OCI-M1 (cell line): ENCODE results near the gene CNN3.

ENCODE experiments used
- DNase-seq: peaks from one replicate; lab custom pipeline; 2025; lab: John Stamatoyannopoulos, UW

Gene CNN3

GRCh38 chr1:94926915-94927404, at the start of gene CNN3:
TSS of gene CNN3 (minus strand) at chr1:94927110. CDS start at chr1:94926894, 216 bp downstream.
- DNase-seq, result no peak

GRCh38 chr1:94974824-94975223, 47.9 kb upstream of the CNN3 start:
- no peak for DNase-seq

- no peak for DNase-seq
These were observed 47.3 kb upstream of the CNN3 start for GRCh38 chr1:94974241-94974640.

GRCh38 chr1:94973309-94973922, 46.5 kb upstream of the CNN3 start:
- DNase-seq, result no peak

GRCh38 chr1:94971491-94971924, 44.6 kb upstream of the CNN3 start:
- no peak for DNase-seq

- DNase-seq, result peak; percentile 16
These were observed 43.9 kb upstream of the CNN3 start for GRCh38 chr1:94970783-94971182.

GRCh38 chr1:94969137-94969536, 42.2 kb upstream of the CNN3 start:
- no peak for DNase-seq

GRCh38 chr1:94966033-94966432, 39.1 kb upstream of the CNN3 start:
- DNase-seq, result no peak

GRCh38 chr1:94963864-94964263, 37.0 kb upstream of the CNN3 start:
- DNase-seq, result no peak

GRCh38 chr1:94962409-94963265, 35.7 kb upstream of the CNN3 start:
- DNase-seq, result peak; percentile 81

GRCh38 chr1:94961988-94962387, 35.1 kb upstream of the CNN3 start:
- DNase-seq, result no peak

- DNase-seq, result no peak
These were observed 34.7 kb upstream of the CNN3 start for GRCh38 chr1:94961582-94961981.

GRCh38 chr1:94958081-94958480, 31.2 kb upstream of the CNN3 start:
- no peak for DNase-seq

- DNase-seq, result no peak
These were observed 29.1 kb upstream of the CNN3 start for GRCh38 chr1:94955767-94956632.

- DNase-seq, result peak; percentile 4
These were observed 27.6 kb upstream of the CNN3 start for GRCh38 chr1:94954263-94955220.

- no peak for DNase-seq
These were observed 26.8 kb upstream of the CNN3 start for GRCh38 chr1:94953746-94954145.

- DNase-seq, result no peak
These were observed 26.2 kb upstream of the CNN3 start for GRCh38 chr1:94953107-94953506.

- no peak for DNase-seq
These were observed 25.6 kb upstream of the CNN3 start for GRCh38 chr1:94952539-94952938.

GRCh38 chr1:94951509-94952208, 24.7 kb upstream of the CNN3 start:
- DNase-seq, result no peak

- DNase-seq, result no peak
These were observed 24.1 kb upstream of the CNN3 start for GRCh38 chr1:94951046-94951445.
